ENCODE data around the gene CLIP2. TPM values are rescaled to one million over a fixed set of nuclear protein-coding genes. Genes with fewer than 3 reads are reported as not detected.

CLIP2 gene
- total RNA-seq, 4 donors from 2014 or later = 3.8 to 21.3 (median 12.9) TPM

GRCh38 chr7:74287303-74288033, 1.7 kb upstream of the CLIP2 start:
- TF ChIP-seq CTCF (IDR thresholded peaks at IDR 0.05; ENCODE audit: low read depth) = no peak

- TF ChIP-seq CTCF (IDR thresholded peaks at IDR 0.05; ENCODE audit: low read depth) = no peak
These were observed 949 bp upstream of the CLIP2 start for GRCh38 chr7:74288034-74288881.

GRCh38 chr7:74289659-74290552, 699 bp downstream of the CLIP2 start:
- TF ChIP-seq CTCF (IDR thresholded peaks at IDR 0.05; ENCODE audit: low read depth) = no peak

- TF ChIP-seq CTCF (IDR thresholded peaks at IDR 0.05; ENCODE audit: low read depth) = no peak
These were observed 1.3 kb downstream of the CLIP2 start for GRCh38 chr7:74290553-74290950.

GRCh38 chr7:74290981-74291441, 1.8 kb downstream of the CLIP2 start:
- no peak for TF ChIP-seq CTCF (IDR thresholded peaks at IDR 0.05; ENCODE audit: low read depth)

- no peak for TF ChIP-seq CTCF (IDR thresholded peaks at IDR 0.05; ENCODE audit: low read depth)
These were observed 2.3 kb downstream of the CLIP2 start for GRCh38 chr7:74291535-74291934.

Measured in subcutaneous adipose tissue (tissue), 4 donors.